Measurements from ENCODE around the gene ITGA11.

The ITGA11 gene

GRCh38 chr15:68265081-68265480 lies 166.9 kb downstream of the ITGA11 start:
- DNase-seq (ENCODE audit: low read depth), result no peak

- DNase-seq (ENCODE audit: low read depth), result no peak
Observed at GRCh38 chr15:68264282-68264681, 167.7 kb downstream of the ITGA11 start.

- no peak for DNase-seq (ENCODE audit: low read depth)
Observed at GRCh38 chr15:68262514-68263356, 169.2 kb downstream of the ITGA11 start.

- DNase-seq (ENCODE audit: low read depth), result no peak
Observed at GRCh38 chr15:68261980-68262379, 170.0 kb downstream of the ITGA11 start.

- no peak for DNase-seq (ENCODE audit: low read depth)
Observed at GRCh38 chr15:68261241-68261640, 170.7 kb downstream of the ITGA11 start.

- DNase-seq (ENCODE audit: low read depth), result no peak
Observed at GRCh38 chr15:68259883-68260282, 172.1 kb downstream of the ITGA11 start.

GRCh38 chr15:68258692-68259091 lies 173.3 kb downstream of the ITGA11 start:
- no peak for DNase-seq (ENCODE audit: low read depth)

- DNase-seq (ENCODE audit: low read depth), result no peak
Observed at GRCh38 chr15:68256675-68257450, 175.1 kb downstream of the ITGA11 start.

GRCh38 chr15:68252925-68253534 lies 178.9 kb downstream of the ITGA11 start:
- no peak for DNase-seq (ENCODE audit: low read depth)

- DNase-seq (ENCODE audit: low read depth), result no peak
Observed at GRCh38 chr15:68249058-68249713, 182.8 kb downstream of the ITGA11 start.

Data from non-pigmented ciliary epithelial cell (primary cell).